GM19351 (cell line): ENCODE results near the gene PFKL.
A peak's percentile ranks its signal among the peaks of the same experiment; 100 is the strongest.

Experiments used
- ATAC-seq: cut with Tn5 transposase; IDR thresholded peaks from one replicate; pipeline ENCODE4 v1.9.1; 2021; ENCODE audit warnings: mild to moderate bottlenecking, moderate library complexity; ENCODE audit not compliant: unreplicated experiment

PFKL gene

GRCh38 chr21:44299458-44300261 lies at the start of gene PFKL:
Gene PFKL, plus strand, starts transcription at chr21:44300053. Its CDS starts 53 bp downstream, at chr21:44300106.
- peak; percentile 58 for ATAC-seq

DNA sequence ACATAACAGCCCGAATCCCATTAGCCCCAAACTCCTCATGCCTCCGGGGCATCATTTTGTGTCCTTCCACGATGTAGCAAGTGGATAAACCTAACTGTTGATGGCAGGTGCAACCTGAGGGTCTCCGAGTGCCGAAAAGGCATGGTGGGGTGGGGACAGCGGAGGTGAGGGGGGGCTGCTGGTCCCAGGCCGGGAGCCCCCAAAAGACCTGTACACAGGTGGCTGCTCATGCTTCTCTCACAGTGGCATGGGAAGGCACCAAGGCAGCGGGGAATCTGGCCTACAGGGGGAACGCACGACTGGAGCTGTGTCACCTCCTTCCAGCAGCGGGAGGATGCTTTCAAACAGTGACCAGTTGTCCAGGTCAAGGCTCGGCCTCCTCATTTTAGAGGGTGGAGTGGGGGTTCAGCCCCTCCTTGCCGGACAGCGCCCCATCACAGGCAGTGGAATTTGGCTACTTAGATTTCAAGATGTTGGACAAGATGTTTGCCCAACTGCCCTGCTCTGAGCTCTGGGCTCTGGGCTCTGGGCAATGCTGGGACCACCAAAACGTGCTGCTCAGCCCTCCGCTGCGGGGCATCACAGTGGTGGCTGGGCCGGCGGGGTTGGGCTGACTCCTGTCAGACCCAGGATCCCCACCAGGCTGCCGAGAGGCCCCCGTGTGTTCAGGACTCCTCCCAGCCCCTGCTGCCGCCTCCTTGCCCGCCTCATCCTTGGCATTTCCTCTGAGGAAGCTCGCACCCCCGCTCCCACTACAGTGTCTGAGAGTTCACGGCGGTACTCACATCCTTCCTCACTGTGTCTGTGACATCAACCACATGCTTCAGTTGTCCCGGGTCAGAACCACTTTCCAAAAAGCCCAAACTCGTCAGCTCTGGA lies 45.8 kb upstream of the PFKL start:
- ATAC-seq, result no peak

- ATAC-seq, result no peak
These were observed 44.3 kb upstream of the PFKL start for GRCh38 chr21:44255511-44255981.

- ATAC-seq, result no peak
These were observed 41.7 kb upstream of the PFKL start for GRCh38 chr21:44258056-44258725.

DNA sequence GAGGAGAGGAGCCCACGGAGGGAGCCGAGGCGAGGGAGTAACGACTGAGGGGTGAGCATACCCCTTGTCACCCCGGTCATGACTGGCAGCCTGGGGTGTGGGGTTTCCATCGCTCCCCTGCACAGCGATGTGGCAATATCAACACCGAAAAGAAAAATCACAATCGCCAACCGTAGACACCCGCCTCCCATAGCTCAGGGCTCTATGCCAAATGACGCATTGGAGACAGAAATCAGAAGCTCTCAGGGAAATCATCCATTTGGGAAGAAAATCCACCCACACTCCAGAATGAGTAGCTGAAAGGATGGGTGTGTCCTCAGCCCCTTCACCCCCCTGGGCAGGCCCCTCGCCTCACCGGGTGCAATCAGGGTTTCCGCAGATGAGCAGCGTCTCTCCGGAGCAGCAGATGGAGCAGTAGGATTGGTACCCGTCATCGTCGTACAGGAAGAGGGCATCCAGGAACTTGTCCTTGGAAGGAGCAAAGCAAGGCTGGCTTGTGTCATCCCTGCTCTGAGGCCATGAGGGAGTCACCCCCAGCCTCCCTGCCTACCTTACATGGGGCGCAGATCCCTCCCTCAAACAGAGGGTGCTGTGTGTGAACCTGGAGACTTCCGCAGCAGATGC lies 40.7 kb upstream of the PFKL start:
- no peak for ATAC-seq

GRCh38 chr21:44260066-44260465 lies 39.8 kb upstream of the PFKL start:
- no peak for ATAC-seq

- ATAC-seq, result no peak
These were observed 38.8 kb upstream of the PFKL start for GRCh38 chr21:44260791-44261631.

DNA sequence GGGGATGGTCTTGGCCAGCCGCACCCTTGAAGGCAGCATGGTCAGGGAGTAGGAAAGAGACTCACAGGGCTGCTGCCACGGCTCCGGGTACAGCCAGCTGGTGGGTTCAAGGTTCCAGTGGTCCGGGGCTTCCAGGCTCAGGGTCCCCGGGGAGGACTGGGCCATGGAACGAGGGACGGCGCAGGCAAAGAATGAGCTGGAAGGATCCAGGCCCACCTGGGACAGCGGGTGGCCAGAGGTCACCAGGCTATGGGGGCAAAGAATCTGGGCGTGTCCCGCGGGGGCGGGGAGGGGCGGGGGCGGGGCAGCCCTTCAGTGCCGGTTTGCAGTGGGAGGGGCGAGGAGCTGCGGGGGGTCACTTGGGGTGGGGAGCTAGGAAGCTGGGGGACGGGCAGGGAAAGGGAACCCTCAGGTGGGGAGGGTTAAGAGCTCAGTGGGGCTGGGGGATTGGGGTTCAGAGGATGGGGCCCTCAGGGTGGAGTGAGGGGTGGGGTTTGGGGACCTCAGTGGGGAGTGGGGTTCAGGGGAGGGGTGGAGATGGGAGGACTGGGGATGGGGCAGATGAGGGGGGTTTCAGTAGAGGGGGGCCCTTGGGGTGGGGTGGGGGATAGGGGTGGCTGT lies 38.1 kb upstream of the PFKL start, which contains the start of gene DNMT3L:
DNMT3L (minus strand) TSS at position 223 of the 621 bp plus-strand sequence. CDS start 638 bp downstream, outside the sequence.
- no peak for ATAC-seq

- ATAC-seq, result no peak
These were observed 37.4 kb upstream of the PFKL start for GRCh38 chr21:44262338-44263056.

GRCh38 chr21:44263221-44263760 lies 36.6 kb upstream of the PFKL start:
- no peak for ATAC-seq

DNA sequence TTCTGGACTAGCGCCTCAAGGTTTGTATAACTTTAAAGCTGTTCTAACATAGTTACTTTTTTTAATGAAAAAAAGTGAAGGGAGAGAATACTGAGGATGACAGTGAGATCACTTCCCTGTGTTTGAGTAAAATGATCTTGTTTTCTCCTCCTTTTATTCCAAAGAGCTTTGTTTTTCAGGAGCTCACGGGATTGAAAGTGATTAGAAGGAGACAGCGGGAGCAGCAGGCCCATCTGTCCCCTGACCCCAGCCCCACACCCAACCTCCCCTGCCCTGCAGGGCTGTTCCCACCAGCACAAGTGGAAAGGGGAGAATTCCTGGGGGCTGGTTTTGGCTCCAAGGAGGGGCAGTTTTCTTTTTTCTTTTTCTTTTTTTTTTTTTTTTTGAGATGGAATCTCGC lies 36.1 kb upstream of the PFKL start:
- no peak for ATAC-seq

GRCh38 chr21:44265734-44266270 lies 34.1 kb upstream of the PFKL start:
- no peak for ATAC-seq

DNA sequence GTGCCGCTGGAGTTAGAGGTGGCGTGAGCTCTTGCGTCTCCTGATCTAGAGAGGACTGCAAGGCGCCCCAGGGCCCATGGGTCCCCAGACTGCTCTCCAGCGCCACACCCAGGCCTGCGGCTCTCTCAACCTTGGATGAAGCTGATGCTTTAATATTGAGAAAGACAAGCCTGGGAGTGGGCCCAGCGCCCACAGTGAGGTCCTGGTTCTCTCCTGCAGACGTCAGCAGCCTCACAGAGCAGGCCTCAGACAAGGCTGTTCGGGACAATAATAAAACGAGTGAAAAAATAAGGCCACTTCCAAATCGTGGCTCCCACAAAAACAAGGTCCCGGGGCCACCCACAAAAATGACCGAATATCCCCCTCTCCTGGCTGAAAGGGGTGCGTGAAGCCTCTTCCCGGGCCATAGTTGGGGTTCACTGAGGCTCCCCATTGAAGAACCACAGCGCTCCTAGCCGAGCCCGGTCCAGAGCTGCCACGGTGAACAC lies 32.2 kb upstream of the PFKL start:
- no peak for ATAC-seq

GRCh38 chr21:44269090-44269489 lies 30.8 kb upstream of the PFKL start:
- no peak for ATAC-seq

DNA sequence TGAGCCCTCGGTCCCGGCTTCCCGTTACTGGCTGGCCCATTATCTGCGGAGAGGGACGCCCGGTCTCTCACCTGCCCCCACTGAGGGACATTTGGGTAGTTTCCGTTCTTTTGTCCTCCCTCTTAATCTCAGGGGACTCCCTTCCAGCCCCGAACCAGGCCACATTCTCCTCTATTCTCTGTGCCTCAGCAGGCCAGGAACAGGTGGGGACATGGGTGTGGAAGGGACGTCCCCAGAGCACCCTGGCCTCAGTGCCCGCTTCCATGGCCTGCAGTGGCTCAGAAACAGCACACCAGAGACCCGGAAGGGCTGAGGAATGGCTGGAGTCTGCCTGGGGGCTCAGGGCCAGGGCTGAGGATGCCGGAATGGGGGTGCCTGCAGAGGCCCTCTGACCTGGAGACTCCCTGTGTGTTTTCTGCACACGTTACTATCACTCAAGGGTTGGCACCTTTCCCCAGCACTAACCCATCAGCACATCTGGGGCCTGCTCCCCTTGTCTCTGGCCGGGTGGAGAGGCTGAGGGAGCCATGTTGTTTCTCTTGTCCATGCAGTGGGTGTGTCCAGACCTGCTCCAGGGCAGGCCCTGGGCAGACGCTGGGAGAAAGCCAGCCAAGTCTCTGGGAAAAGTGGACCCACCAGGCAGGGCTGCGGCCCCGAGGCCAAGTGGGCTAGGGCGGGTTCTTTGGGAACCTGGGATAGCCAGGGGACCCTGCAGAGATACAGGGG lies 28.1 kb upstream of the PFKL start:
- no peak for ATAC-seq

GRCh38 chr21:44272284-44272858 lies 27.5 kb upstream of the PFKL start:
- ATAC-seq, result no peak

DNA sequence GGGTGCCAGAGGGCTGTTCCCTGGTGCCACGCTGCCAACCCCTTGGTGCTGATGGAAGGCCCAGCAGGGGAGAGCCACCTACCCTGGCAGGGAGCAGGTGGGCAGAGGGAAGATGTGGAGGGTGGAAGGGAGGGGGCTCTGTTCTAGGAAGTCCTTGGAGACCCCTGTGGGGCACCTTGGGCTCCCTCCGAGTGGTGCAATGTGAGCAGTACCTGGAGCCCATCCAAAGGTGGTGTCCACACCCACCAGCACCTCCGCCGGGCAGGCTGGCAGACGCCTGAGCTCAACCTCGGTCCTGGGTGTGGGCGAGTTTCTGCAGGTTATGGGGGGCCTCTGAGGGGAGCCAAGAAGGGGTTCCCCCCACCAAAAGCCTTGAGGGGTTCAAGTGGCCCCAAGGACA lies 26.8 kb upstream of the PFKL start:
- ATAC-seq, result no peak
